ENCODE results near the gene TLR9.

Gene TLR9

DNA sequence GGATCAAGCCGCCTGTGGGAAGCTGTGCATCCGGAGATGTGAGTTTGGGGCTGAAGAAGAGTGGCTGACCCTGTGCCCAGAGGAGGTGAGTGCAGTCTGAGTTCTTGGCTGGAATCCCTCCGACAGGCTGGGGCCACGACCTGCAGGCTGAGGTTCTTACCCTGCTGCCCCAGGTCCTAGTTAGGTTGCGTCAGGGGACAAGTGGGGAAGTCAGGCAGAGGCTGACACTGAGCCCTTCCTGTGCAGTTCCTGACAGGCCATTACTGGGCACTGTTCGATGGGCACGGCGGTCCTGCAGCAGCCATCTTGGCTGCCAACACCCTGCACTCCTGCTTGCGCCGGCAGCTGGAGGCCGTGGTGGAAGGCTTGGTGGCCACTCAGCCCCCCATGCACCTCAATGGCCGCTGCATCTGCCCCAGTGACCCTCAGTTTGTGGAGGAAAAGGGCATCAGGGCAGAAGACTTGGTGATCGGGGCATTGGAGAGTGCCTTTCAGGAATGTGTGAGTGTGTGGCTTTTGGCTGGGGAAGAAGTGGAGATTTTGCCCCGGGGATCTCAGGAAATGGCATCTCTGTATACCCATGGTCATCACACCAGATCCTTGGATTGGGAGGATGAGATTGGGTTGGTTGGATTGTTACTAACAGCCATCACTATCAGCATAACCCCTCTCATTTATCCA is 21.4 kb upstream of the TLR9 start:
- no peak for DNase-seq (ENCODE audit: low spot score)

DNA sequence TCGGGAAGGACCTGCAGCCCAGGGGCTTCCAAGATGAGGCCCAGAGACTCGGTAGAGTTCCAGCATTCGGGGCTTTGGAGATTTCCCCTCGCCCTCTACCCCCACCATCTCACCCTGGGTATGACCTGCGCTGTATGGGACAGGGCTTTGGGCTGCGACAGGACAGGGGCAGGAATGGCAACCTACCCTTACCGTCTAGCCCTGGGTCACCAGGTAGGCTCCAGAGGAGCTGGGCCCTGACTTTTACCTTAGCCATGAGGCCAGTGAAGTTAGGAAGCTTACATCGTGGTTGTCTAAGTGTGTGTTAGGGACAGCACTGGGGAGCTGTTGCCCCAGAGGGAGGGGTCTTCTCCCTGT is 20.8 kb upstream of the TLR9 start:
- DNase-seq (ENCODE audit: low spot score) = no peak

DNA sequence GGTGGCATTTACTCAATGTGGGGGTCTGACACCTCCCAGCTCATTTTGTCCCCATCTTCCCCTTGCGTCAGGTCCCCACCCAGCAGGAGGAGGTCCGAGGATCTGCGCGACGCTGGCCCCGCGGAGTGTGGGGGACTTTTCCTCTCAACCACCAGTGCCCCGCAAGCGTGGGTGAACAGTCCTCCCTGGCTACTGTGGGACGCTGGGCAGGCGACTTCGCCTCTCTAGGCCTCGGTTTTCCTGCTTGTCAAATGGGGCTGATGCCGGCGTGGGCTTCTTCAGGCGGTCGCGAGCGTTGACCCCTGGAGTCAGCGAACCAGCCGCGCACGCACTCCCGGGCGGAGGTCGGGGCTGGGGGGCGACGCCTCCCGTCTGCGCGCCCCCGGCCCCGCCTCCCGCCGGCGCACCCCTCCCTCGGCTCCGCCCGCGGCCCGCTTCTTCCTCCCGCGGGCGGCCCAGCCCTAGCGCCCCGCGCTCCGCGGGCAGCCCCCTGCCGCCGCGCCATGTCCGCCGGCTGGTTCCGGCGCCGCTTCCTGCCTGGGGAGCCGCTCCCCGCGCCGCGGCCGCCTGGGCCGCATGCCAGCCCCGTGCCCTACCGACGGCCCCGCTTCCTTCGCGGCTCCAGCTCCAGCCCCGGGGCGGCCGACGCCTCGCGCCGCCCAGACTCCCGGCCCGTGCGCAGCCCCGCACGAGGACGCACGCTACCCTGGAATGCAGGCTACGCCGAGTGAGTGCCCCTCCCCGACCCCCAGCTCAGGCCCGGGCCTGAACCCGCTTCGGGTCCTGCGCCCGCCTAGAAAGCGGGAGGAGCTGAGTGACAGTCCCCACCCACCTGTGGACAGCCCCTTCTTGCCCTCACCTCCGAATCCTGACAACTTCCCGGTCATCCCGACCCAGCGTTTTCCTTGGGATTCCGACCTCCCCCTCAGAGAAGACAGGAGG is 20.1 kb upstream of the TLR9 start, which contains the start of gene PPM1M:
Gene PPM1M, plus strand, starts transcription at position 438 of the 942 bp plus-strand sequence. Its CDS starts 66 bp downstream, at position 504.
- DNase-seq (ENCODE audit: low spot score) = peak; percentile 77

- no peak for DNase-seq (ENCODE audit: low spot score)
These were observed 18.6 kb upstream of the TLR9 start for GRCh38 chr3:52243791-52244628.

GRCh38 chr3:52242039-52242438 is 16.6 kb upstream of the TLR9 start:
- no peak for DNase-seq (ENCODE audit: low spot score)

DNA sequence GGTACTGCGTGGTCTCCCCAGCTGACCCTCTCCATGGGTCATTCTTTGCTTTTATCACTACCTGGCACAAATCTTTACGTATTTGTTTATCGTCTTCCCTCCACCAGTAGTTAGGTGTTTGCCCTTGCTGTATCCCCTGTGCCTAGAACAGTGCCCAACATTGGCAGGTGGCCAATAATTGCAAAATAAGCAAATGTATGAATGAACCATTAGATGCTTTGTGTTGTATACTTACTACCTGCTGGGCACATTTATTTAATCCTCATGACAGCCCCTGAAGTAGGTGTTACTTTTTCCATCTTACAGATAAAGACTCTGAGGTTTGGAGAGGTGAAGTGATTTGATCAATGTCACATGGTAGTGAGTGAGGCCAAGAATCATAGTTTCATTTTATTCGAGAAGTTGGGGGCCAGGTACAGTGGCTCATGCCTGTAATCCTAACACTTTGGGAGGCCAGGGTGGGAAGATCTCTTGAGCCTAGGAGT is 15.5 kb upstream of the TLR9 start:
- DNase-seq (ENCODE audit: low spot score) = no peak

DNA sequence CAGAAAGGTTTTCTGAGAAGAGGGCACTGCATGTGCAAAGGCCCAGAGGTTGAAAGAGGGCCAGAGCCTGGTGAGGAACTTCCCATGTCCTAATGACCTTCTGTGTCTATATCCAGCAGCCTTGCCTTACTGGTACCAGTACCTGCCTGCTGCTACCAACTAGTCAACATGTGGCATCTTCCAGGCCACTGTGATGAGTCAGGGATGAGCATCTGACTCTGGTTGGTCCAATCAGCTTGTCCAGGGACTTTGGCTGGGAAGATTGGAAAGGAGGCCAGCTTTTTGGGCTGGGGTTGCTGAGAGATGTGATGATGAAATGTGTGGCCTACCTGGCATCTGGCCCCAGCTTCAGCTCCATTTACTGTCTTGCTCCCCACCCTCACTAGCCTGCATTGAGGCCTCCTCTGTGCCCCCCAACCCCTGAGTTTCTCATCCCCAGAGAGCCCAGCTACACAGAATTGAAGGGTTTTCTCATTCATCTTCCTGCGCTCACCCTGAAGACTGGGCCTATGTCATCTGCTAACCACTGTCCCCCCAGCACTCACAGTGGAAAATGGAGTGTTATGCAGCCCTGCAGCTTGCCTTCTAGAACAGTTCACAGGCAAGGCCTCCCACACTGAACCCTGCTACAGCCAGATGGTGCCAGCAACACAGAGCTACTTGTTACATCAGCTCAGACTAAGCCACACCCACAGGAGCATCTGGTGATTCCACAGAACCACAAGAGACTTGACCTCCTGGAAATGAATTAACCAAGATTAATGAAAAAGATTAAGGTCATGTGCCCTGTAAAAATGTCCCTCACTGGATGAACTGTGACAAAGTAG is 14.8 kb upstream of the TLR9 start:
- DNase-seq (ENCODE audit: low spot score) = no peak

- DNase-seq (ENCODE audit: low spot score) = peak; percentile 97
These were observed 13.6 kb upstream of the TLR9 start, which contains the start of gene TWF2 for GRCh38 chr3:52238761-52239701. TSS of gene TWF2 (minus strand) at chr3:52239158. CDS start at chr3:52239016, 142 bp downstream.

DNA sequence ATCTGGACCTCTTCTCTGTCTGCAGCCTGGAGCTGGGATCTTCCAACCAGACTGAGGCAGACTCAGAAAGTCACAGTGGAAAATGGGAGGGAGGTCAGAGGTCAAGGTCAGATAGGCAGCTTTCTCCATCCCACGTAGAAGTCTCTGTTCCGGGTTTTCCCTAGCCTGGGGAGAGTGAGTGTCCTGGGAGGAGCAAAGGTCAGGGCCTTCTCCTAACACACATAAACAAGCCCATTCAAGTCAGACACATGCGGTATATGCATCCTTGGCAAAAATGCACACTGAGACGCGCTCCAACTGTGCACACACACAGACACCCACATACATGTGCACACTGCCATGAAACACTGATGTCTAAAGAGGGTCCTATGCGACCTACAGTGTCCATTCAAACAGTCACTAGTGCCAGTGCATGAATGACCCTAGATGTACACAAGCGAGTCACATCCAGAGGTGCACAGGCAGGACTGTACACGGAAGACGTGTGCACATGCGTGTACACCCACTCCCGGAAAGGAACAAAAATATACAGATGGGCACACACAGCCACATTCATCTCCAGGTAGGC is 12.8 kb upstream of the TLR9 start:
- peak; percentile 75 for DNase-seq (ENCODE audit: low spot score)

DNA sequence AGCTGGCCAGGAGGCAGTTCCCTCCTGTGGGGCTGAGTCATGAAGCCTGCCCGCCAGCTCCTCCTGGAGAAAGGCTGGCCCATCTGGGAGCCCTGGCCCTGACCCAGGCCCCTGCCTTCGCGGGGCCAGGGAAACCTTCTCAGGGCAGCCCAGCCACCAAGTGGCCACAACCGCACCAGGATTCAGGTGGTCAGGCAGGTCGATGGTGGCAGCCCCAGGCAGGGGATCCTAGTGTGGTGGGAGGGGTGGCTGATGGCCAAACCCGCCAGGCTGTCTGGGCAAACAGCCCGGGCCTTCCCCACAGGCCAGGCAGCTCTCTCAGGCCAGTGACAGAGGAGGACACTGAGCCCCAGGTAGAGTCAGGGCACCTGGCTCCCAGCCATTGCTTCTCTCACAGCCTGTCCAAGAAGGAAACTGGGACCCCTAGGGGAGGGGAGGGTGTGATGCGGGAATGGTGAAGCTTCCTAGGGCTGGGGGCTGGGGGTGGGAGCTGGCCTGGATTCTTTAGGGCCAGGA is 12.3 kb upstream of the TLR9 start:
- DNase-seq (ENCODE audit: low spot score) = no peak

DNA sequence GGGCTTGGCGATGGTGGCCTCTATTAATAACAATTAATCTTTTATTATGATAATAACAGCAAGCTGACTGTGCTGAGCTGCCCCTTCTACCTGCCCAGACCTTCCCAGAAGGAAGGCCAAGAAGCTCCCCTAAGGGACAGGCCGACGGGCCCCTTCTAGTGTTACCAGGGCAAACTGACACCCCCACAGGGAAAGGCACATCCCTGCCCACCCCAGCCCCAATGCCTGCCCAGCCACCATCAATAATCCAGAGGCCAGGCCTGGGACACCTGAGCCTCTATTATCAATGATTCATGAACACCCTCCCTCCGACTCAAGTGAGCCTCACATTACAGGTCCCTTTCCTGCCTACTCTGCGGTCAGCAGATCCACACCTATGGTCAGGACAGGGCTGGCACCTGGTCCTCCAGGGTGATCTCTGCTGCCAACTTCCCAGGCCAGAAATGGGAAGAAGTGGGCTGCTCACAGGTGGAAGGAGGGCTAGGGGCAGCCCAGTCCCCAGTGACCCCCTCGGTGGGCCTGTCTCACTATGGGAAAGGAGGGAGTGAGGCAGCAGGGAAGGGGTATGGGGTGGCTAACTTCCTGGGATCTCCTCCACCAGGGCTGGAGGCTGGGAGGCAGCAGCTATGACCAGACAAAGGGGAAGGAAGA is 11.7 kb upstream of the TLR9 start:
- DNase-seq (ENCODE audit: low spot score) = no peak

DNA sequence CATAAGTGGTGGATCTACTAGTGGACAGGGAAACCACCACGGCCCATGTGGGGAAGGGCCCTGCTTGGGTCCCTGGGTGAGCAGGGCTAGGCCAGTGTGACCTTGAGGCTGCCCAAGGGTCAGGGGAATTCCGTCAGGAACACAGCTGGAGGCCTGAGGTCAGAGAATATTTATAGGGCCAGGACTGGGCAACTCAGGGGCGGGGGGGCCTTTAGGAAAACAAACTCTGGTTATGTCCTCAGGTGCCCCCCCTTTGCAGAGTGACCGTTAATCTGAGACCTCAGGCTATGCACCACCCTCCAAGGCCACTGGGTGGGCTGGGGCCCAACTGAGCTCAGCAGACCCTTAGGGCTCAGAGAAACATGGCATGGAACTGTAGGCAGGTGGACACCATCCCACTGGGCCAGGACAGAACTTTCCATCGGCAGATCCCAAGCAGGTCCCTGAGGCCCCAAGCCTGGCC is 11.0 kb upstream of the TLR9 start:
- no peak for DNase-seq (ENCODE audit: low spot score)

GRCh38 chr3:52234516-52235447 is 9.3 kb upstream of the TLR9 start:
- DNase-seq (ENCODE audit: low spot score) = no peak

- DNase-seq (ENCODE audit: low spot score) = no peak
These were observed 8.5 kb upstream of the TLR9 start for GRCh38 chr3:52233968-52234367.

- no peak for DNase-seq (ENCODE audit: low spot score)
These were observed 7.7 kb upstream of the TLR9 start for GRCh38 chr3:52233108-52233591.

- DNase-seq (ENCODE audit: low spot score) = no peak
These were observed 7.0 kb upstream of the TLR9 start for GRCh38 chr3:52232279-52233107.
